HepG2 (cell line): ENCODE data around the gene MSI2. TPM values are rescaled to one million over a fixed set of nuclear protein-coding genes. Genes with fewer than 3 reads are reported as not detected.

Experiments
- ATAC-seq: fragments of 200-7000 bp; cut with Tn5 transposase; 3 replicates; pipeline ENCODE4 v1.9.1; 2020; ENCODE audit warnings: mild to moderate bottlenecking, moderate library complexity
- BruUV-seq: library from RNA; stranded (reverse); fragments of 400-500 nt; replicated peaks from 2 replicates; lab custom pipeline; 2021; lab: Mats Ljungman, UMichigan
- CTCF ChIA-PET: fragments of 300-600 bp; formaldehyde crosslinking; extraction: SDS; loops from one replicate; lab custom pipeline; 2021; ENCODE audit warnings: low total read pairs, inconsistent platforms, low intra/inter-chr PET ratio; lab: Yijun Ruan, JAX
- POLR2A ChIA-PET: fragments of 350-600 bp; sonication (Branson Sonifier 250); formaldehyde crosslinking; loops from one replicate; lab custom pipeline; 2020; ENCODE audit warnings: antibody characterized with exemption, inconsistent platforms; lab: Yijun Ruan, JAX
- DNase-seq: peaks from one replicate; pipeline ENCODE4 v3.0.0-alpha.2; 2015; ENCODE audit warnings: low spot score
- FAIRE-seq: peaks from 3 replicates; lab custom pipeline; 2011; peaks lifted over from hg19 to GRCh38; lab: Jason Lieb, UNC
- H2AFZ ChIP-seq: one replicate; pipeline ENCODE4 v1.6.1; 2011; ENCODE audit warnings: low read length, inconsistent platforms
- H3K27ac ChIP-seq: fragments of 300-600 bp; 3 replicates; pipeline ENCODE4 v1.8.0; 2011; ENCODE audit warnings: mixed run types, mild to moderate bottlenecking, mixed read lengths, low read length, inconsistent platforms; ENCODE audit not compliant: insufficient read depth; ENCODE audit errors: extremely low read length
- H3K27me3 ChIP-seq, 2 experiments: fragments of 200-600 bp in 1 of 2; 2 replicates in 1 of 2; 3 replicates in 1 of 2; pipeline versions ENCODE4 v1.6.0 to v1.8.0; 2011; ENCODE audit warnings: low read length in 2 of 2, mild to moderate bottlenecking in 2 of 2, moderate library complexity in 2 of 2, inconsistent platforms in 1 of 2; ENCODE audit not compliant: insufficient read depth in 2 of 2, control insufficient read depth in 1 of 2
- H3K36me3 ChIP-seq, 2 experiments: fragments of 200-600 bp in 1 of 2; replicated peaks in 1 of 2; 2 replicates in 1 of 2; 3 replicates in 1 of 2; pipeline versions ENCODE4 v1.5.1 to v1.8.0; 2011; ENCODE audit warnings: low read length in 2 of 2, inconsistent platforms in 1 of 2; ENCODE audit not compliant: insufficient read depth in 2 of 2, control insufficient read depth in 1 of 2
- H3K4me1 ChIP-seq: 2 replicates; pipeline ENCODE4 v1.5.1; 2012; ENCODE audit warnings: low read length, inconsistent platforms; ENCODE audit not compliant: insufficient read depth
- H3K4me2 ChIP-seq: 2 replicates; pipeline ENCODE4 v1.6.0; 2011; ENCODE audit warnings: low read depth, low read length, inconsistent platforms
- H3K4me3 ChIP-seq, 3 experiments: fragments of 200-600 bp in 1 of 3; sonication (generic), shearing (Covaris generic) in 1 of 3; replicated peaks in 1 of 3; 2 replicates each; pipeline ENCODE4 v1.5.1; 2011 to 2016; ENCODE audit warnings: low read length in 3 of 3, inconsistent platforms in 2 of 3, low read depth in 2 of 3, mild to moderate bottlenecking in 2 of 3, control low read depth in 1 of 3, mixed read lengths in 1 of 3; ENCODE audit not compliant: insufficient read depth in 1 of 3
- H3K79me2 ChIP-seq: one replicate; pipeline ENCODE4 v1.6.1; 2011; ENCODE audit warnings: low read length, inconsistent platforms; ENCODE audit not compliant: insufficient read depth
- H3K9ac ChIP-seq: 2 replicates; pipeline ENCODE4 v1.6.0; 2011; ENCODE audit warnings: mild to moderate bottlenecking, low read depth, low read length, inconsistent platforms; ENCODE audit not compliant: insufficient read depth
- H3K9me3 ChIP-seq: 2 replicates; pipeline ENCODE4 v1.5.1; 2012; ENCODE audit warnings: mild to moderate bottlenecking, low read length
- H4K20me1 ChIP-seq: 2 replicates; pipeline ENCODE4 v1.6.0; 2011; ENCODE audit warnings: inconsistent platforms, mild to moderate bottlenecking, low read length, moderate library complexity; ENCODE audit not compliant: insufficient read depth
- ATF7 ChIP-seq, 2 experiments: fragments of 450-650 bp in 1 of 2; sonication (generic) in 1 of 2; formaldehyde crosslinking in 1 of 2; IDR thresholded peaks; 2 replicates each; pipeline versions ENCODE4 v1.4.0 to v1.6.1; 2016 to 2020; ENCODE audit warnings: antibody characterized with exemption in 1 of 2, mild to moderate bottlenecking in 1 of 2, missing genetic modification reagents in 1 of 2
- FOXK2 ChIP-seq: fragments of 450-650 bp; IDR thresholded peaks from 2 replicates; pipeline ENCODE4 v1.6.1; 2016
- HES4 ChIP-seq: sonication (generic); formaldehyde crosslinking; IDR thresholded peaks from 2 replicates; pipeline ENCODE4 v1.9.0; 2021; ENCODE audit warnings: mild to moderate bottlenecking, missing genetic modification reagents, borderline replicate concordance
- HOXA5 ChIP-seq: sonication (generic); formaldehyde crosslinking; IDR thresholded peaks from 2 replicates; pipeline ENCODE4 v1.4.0; 2020; ENCODE audit warnings: missing genetic modification reagents
- JUND ChIP-seq: sonication (generic); formaldehyde crosslinking; IDR thresholded peaks from 2 replicates; pipeline ENCODE4 v1.8.0; 2022; ENCODE audit warnings: mild to moderate bottlenecking, missing genetic modification reagents
- KMT2A ChIP-seq: sonication (generic); formaldehyde crosslinking; IDR thresholded peaks from 2 replicates; pipeline ENCODE4 v1.4.0; 2020; ENCODE audit warnings: missing genetic modification reagents
- PHF5A ChIP-seq: IDR thresholded peaks from one replicate; pipeline ENCODE4 v1.6.1; 2018; ENCODE audit warnings: low read depth, missing genetic modification reagents; ENCODE audit not compliant: unreplicated experiment
- RELA ChIP-seq: sonication (generic); formaldehyde crosslinking; IDR thresholded peaks from 2 replicates; pipeline ENCODE4 v1.4.0; 2020; ENCODE audit warnings: missing genetic modification reagents
- SNAI1 ChIP-seq: sonication (generic); formaldehyde crosslinking; IDR thresholded peaks from 2 replicates; pipeline ENCODE4 v1.5.0; 2020; ENCODE audit warnings: mild to moderate bottlenecking, missing genetic modification reagents, borderline replicate concordance
- YEATS4 ChIP-seq: sonication (generic); formaldehyde crosslinking; IDR thresholded peaks from 2 replicates; pipeline ENCODE4 v1.4.0; 2020; ENCODE audit warnings: missing genetic modification reagents, borderline replicate concordance
- ZNF550 ChIP-seq: sonication (generic); formaldehyde crosslinking; IDR thresholded peaks from 2 replicates; pipeline ENCODE4 v1.4.0; 2020; ENCODE audit warnings: mild to moderate bottlenecking, missing genetic modification reagents, borderline replicate concordance
- ZNF788 ChIP-seq: sonication (generic); formaldehyde crosslinking; IDR thresholded peaks from 2 replicates; pipeline ENCODE4 v1.5.0; 2020; ENCODE audit warnings: mild to moderate bottlenecking, missing genetic modification reagents, borderline replicate concordance
- WGBS: methylation state at CpG from one replicate; pipeline ENCODE4 v1.1.6; 2017; ENCODE audit warnings: low lambda C conversion rate; 5-methylcytosine and 5-hydroxymethylcytosine counted together
- in situ Hi-C: cut with HindIII; loops from 2 replicates; pipeline ENCODE4 v1.10.0; 2017; ENCODE audit warnings: low pct_unique_long_range_greater_than_20kb; ENCODE audit not compliant: extremely low pct_ligation_motif_present
- intact Hi-C: fragments of 100-400 bp; cut with micrococcal nuclease; formaldehyde crosslinking; loops from one replicate; pipeline ENCODE4 v1.10.0; 2022; ENCODE audit not compliant: unreplicated experiment
- polyA plus RNA-seq, 8 experiments: library from polyadenylated mRNA; depleted of rRNA in 3 of 8; stranded (reverse) in 7 of 8; unstranded in 1 of 8; fragments of >200 nt; fragmentation: Illumina TruSeq in 4 of 8; extraction: Trizol in 4 of 8; gene quantifications; 2 replicates each; pipeline versions ENCODE4 v1.2.1 to v1.2.3, GENCODE V29; 2011 to 2016; ENCODE audit warnings: low read depth in 4 of 8, missing spikeins in 1 of 8, mixed read lengths in 1 of 8; ENCODE audit not compliant: insufficient read depth in 1 of 8
- total RNA-seq, 5 experiments: library from RNA; depleted of rRNA; stranded (reverse); fragments of >200 nt; fragmentation: Illumina TruSeq; extraction: Trizol; gene quantifications; 2 replicates each; pipeline ENCODE4 v1.2.3, GENCODE V29; 2016; ENCODE audit warnings: low read depth in 1 of 5
- TF ChIP-seq, protein P1 (sequence below): sonication (generic); formaldehyde crosslinking; IDR thresholded peaks from 2 replicates; pipeline ENCODE4 v1.4.0; 2020; ENCODE audit warnings: missing genetic modification reagents
- TF ChIP-seq, protein P2 (sequence below): IDR thresholded peaks from 2 replicates; pipeline ENCODE4 v1.6.1; 2016; ENCODE audit warnings: missing genetic modification reagents, missing compliant biosample characterization
- TF ChIP-seq, protein P3 (sequence below): sonication (generic); formaldehyde crosslinking; IDR thresholded peaks from 2 replicates; pipeline ENCODE4 v1.9.0; 2022; ENCODE audit warnings: missing genetic modification reagents, mild to moderate bottlenecking, borderline replicate concordance

MSI2 gene
- total and polyA plus RNA-seq, 2 of the 13 experiments (the other 11 are each of a cell fraction or from before 2014, with no cell fraction given), result 77.5 to 78.4 TPM

DNA sequence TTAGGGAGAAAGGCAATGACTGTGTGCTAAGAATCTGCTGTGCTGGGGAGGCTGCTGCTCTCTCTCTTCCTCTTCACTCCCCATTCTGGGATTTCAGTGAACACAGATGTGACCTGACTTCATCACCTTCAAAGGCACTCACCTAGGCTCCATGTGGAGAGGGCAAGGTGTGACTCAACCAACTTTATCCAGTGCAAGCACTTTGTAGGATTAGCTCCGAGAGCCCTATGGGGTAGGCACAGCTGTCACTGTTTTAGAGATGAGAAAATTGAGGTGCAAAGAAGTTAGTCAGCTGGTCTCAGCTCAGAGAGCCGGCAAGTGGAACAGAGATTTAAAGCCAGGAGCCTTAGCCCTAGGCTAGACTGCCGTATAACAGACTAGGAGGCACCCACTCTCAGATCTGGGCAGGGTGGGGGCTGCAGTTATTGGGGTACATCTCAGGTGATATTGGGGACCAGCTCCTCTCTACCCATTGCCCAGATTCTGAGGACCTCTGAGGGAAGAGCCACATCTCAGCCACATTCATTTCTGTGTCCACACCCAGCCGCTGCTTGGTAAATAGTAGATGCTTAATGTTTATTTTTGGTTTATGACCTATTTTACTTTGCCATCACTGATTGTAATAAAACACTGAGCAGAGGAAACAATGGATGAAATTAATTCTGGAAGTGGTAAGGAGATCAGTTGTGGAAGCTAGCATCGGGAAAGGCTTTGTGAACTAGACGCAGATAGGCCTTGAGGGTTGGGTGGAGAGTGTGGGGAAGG lies 350.0 kb downstream of the MSI2 start:
- no peaks in the 10 kb centered on the region for H3K27me3 ChIP-seq
- TF ChIP-seq, protein P1, sequence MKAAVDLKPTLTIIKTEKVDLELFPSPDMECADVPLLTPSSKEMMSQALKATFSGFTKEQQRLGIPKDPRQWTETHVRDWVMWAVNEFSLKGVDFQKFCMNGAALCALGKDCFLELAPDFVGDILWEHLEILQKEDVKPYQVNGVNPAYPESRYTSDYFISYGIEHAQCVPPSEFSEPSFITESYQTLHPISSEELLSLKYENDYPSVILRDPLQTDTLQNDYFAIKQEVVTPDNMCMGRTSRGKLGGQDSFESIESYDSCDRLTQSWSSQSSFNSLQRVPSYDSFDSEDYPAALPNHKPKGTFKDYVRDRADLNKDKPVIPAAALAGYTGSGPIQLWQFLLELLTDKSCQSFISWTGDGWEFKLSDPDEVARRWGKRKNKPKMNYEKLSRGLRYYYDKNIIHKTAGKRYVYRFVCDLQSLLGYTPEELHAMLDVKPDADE, result no peak
- TF ChIP-seq HOXA5 (CRISPR knock-in tag), result no peak
- TF ChIP-seq YEATS4 (CRISPR knock-in tag), result no peak
- TF ChIP-seq SNAI1 (CRISPR knock-in tag), result no peak
- TF ChIP-seq PHF5A (CRISPR knock-in tag), result no peak
- TF ChIP-seq HES4 (CRISPR knock-in tag), result no peak
- TF ChIP-seq KMT2A (CRISPR knock-in tag), result no peak
- no peak for TF ChIP-seq RELA
- no peak for TF ChIP-seq ZNF788 (CRISPR knock-in tag)
- TF ChIP-seq ATF7 (IDR thresholded peaks at IDR 0.05), result no peak
- TF ChIP-seq ATF7 (CRISPR knock-in tag; IDR thresholded peaks at IDR 0.05), result no peak
- TF ChIP-seq ZNF550 (CRISPR knock-in tag), result no peak
- TF ChIP-seq FOXK2, result no peak
- TF ChIP-seq JUND (CRISPR knock-in tag), result no peak
- TF ChIP-seq, protein P2, sequence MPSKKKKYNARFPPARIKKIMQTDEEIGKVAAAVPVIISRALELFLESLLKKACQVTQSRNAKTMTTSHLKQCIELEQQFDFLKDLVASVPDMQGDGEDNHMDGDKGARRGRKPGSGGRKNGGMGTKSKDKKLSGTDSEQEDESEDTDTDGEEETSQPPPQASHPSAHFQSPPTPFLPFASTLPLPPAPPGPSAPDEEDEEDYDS (CRISPR knock-in tag), result no peak
- TF ChIP-seq, protein P3, sequence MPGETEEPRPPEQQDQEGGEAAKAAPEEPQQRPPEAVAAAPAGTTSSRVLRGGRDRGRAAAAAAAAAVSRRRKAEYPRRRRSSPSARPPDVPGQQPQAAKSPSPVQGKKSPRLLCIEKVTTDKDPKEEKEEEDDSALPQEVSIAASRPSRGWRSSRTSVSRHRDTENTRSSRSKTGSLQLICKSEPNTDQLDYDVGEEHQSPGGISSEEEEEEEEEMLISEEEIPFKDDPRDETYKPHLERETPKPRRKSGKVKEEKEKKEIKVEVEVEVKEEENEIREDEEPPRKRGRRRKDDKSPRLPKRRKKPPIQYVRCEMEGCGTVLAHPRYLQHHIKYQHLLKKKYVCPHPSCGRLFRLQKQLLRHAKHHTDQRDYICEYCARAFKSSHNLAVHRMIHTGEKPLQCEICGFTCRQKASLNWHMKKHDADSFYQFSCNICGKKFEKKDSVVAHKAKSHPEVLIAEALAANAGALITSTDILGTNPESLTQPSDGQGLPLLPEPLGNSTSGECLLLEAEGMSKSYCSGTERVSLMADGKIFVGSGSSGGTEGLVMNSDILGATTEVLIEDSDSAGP, result no peak
- TF ChIP-seq, all 625 proteins: peak for 0
- WGBS, result 96% methylated on average over 6 of the region's 6 CpGs
- Histone ChIP-seq H3K9me3 (no peaks in the 10 kb centered on the region), H2AFZ (no peak overlapping the region), H3K4me1 (peaks cover 44% of the 10 kb centered on the region), H3K4me2 (no peak overlapping the region), H3K4me3 (no peak overlapping the region), H3K36me3 (peaks cover 14 to 15% of the 10 kb centered on the region in 2 experiments), H3K9ac (no peak overlapping the region), H3K79me2 (no peaks in the 10 kb centered on the region), H4K20me1 (no peaks in the 10 kb centered on the region), H3K27ac (no peak overlapping the region)
- ATAC-seq (no peak), FAIRE-seq (no peak), DNase-seq (no peak)
- ChIA-PET POLR2A (no interaction called here), CTCF (no interaction called here)
- in situ Hi-C loops, result loop anchor here (10.0 kb wide), 1 partner anchor 471 kb away; no protein-coding TSS in a partner anchor
- no TSS peak for BruUV-seq
- intact Hi-C loops, result loop anchor here (5.0 to 10.0 kb wide), 2 partner anchors 141 to 361 kb away; partner anchors contain the start of gene CCDC182
